Lower leg skin (tissue), 3 donors: ENCODE results near the gene SLC35B4.

Source experiments
- POLR2A ChIP-seq, 2 donors: fragments of 450-650 bp; IDR thresholded peaks; one replicate each; pipeline ENCODE4 v1.6.1; 2016 to 2017; ENCODE audit warnings: antibody characterized with exemption in 2 of 2, mild to moderate bottlenecking in 1 of 2, moderate library complexity in 1 of 2
- TF ChIP-seq, protein P1 (sequence below), 3 donors: fragments of 450-650 bp; IDR thresholded peaks; one replicate each; pipeline ENCODE4 v1.5.1; 2016; ENCODE audit warnings: antibody characterized with exemption in 3 of 3, mild to moderate bottlenecking in 3 of 3, moderate library complexity in 2 of 3

DNA sequence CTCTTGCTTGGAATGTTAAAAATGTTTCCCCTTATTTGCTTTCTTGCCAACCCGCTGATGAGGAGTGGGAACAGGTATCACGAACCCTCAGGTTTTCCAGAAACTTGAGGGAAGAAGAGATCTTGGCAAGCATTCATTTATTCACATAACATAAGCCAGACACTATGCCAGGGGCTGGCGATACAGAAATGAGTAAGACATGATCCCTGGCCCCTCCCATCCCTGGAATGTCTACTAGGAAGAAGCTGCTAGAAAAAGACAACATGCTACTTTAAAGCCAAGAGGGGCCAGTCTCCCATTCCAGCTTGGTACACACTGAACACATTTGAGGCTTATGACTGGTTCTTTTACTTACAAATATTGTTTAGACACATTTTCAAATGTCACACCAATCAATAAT, 26.4 kb downstream of the SLC35B4 start:
- no peak for TF ChIP-seq POLR2A (IDR thresholded peaks at IDR 0.05)
- TF ChIP-seq, protein P1, sequence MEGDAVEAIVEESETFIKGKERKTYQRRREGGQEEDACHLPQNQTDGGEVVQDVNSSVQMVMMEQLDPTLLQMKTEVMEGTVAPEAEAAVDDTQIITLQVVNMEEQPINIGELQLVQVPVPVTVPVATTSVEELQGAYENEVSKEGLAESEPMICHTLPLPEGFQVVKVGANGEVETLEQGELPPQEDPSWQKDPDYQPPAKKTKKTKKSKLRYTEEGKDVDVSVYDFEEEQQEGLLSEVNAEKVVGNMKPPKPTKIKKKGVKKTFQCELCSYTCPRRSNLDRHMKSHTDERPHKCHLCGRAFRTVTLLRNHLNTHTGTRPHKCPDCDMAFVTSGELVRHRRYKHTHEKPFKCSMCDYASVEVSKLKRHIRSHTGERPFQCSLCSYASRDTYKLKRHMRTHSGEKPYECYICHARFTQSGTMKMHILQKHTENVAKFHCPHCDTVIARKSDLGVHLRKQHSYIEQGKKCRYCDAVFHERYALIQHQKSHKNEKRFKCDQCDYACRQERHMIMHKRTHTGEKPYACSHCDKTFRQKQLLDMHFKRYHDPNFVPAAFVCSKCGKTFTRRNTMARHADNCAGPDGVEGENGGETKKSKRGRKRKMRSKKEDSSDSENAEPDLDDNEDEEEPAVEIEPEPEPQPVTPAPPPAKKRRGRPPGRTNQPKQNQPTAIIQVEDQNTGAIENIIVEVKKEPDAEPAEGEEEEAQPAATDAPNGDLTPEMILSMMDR (IDR thresholded peaks at IDR 0.05) = no peak
